ENCODE measurements around the gene KAT8.

- TF ChIP-seq CTCF (IDR thresholded peaks at IDR 0.05) = no peak
- no peak for TF ChIP-seq POLR2AphosphoS5 (IDR thresholded peaks at IDR 0.05)
- TF ChIP-seq POLR2A (IDR thresholded peaks at IDR 0.05) = no peak
Measured at GRCh38 chr16:31076319-31076718, 41.1 kb upstream of the KAT8 start.

Measured in suprapubic skin (tissue), 4 donors.